Liver (tissue), 9 donors: Measurements from ENCODE around the gene GNPNAT1. TPM values are rescaled to one million over a fixed set of nuclear protein-coding genes. Genes with fewer than 3 reads are reported as not detected.

Source experiments
- DNase-seq: peaks from one replicate; pipeline ENCODE4 v3.0.0-alpha.2; 2017; ENCODE audit warnings: low spot score
- H3K27ac ChIP-seq, 2 donors: one replicate each; pipeline ENCODE4 v1.7.0; 2013; ENCODE audit warnings: inconsistent platforms in 2 of 2, low read length in 2 of 2, control low read depth in 1 of 2, low read depth in 1 of 2, mild to moderate bottlenecking in 1 of 2
- H3K27me3 ChIP-seq, 4 donors: one replicate each; pipeline versions ENCODE4 v1.6.1 to v1.7.0; 2013; ENCODE audit warnings: low read length in 3 of 4, inconsistent platforms in 1 of 4, mild to moderate bottlenecking in 1 of 4, moderate library complexity in 1 of 4; ENCODE audit not compliant: control insufficient read depth in 4 of 4, insufficient read depth in 4 of 4
- H3K36me3 ChIP-seq, 4 donors: one replicate each; pipeline versions ENCODE4 v1.6.1 to v1.7.0; 2013; ENCODE audit warnings: low read length in 3 of 4, mild to moderate bottlenecking in 3 of 4, low read depth in 1 of 4, moderate library complexity in 1 of 4; ENCODE audit not compliant: control insufficient read depth in 4 of 4, insufficient read depth in 3 of 4
- H3K4me1 ChIP-seq, 4 donors: one replicate each; pipeline versions ENCODE4 v1.6.1 to v1.7.0; 2013; ENCODE audit warnings: low read length in 3 of 4, mild to moderate bottlenecking in 3 of 4, moderate library complexity in 1 of 4; ENCODE audit not compliant: control insufficient read depth in 4 of 4, insufficient read depth in 4 of 4
- H3K4me3 ChIP-seq, 3 donors: one replicate each; pipeline versions ENCODE4 v1.6.1 to v1.7.0; 2013; ENCODE audit warnings: low read length in 3 of 3, control low read depth in 1 of 3, low read depth in 1 of 3, mild to moderate bottlenecking in 1 of 3
- H3K9ac ChIP-seq, 2 donors: one replicate each; pipeline ENCODE4 v1.7.0; 2013; ENCODE audit warnings: low read length in 2 of 2, mild to moderate bottlenecking in 2 of 2, moderate library complexity in 2 of 2, control low read depth in 1 of 2, low read depth in 1 of 2
- H3K9me3 ChIP-seq, 4 donors: one replicate each; pipeline versions ENCODE4 v1.6.1 to v1.7.0; 2013; ENCODE audit warnings: low read length in 3 of 4; ENCODE audit not compliant: control insufficient read depth in 4 of 4
- EGR1 ChIP-seq, 2 donors: IDR thresholded peaks; 2 replicates each; pipeline ENCODE4 v1.6.1; 2016 to 2018; ENCODE audit warnings: antibody characterized with exemption in 2 of 2, low read depth in 2 of 2
- FOXA1 ChIP-seq: IDR thresholded peaks from 2 replicates; pipeline ENCODE4 v1.6.1; 2016; ENCODE audit warnings: antibody characterized with exemption
- FOXA2 ChIP-seq: IDR thresholded peaks from 2 replicates; pipeline ENCODE4 v1.6.1; 2016; ENCODE audit warnings: antibody characterized with exemption
- GABPA ChIP-seq, 2 donors: IDR thresholded peaks in 1 of 2; conservative IDR thresholded peaks in 1 of 2; 2 replicates each; pipeline ENCODE4 v1.6.1; 2016; ENCODE audit warnings: antibody characterized with exemption in 2 of 2, mild to moderate bottlenecking in 1 of 2, moderate library complexity in 1 of 2
- HNF4A ChIP-seq, 2 donors: conservative IDR thresholded peaks; 2 replicates each; pipeline ENCODE4 v1.6.1; 2016; ENCODE audit warnings: antibody characterized with exemption in 2 of 2, mild to moderate bottlenecking in 2 of 2
- HNF4G ChIP-seq: IDR thresholded peaks from 2 replicates; pipeline ENCODE4 v1.6.1; 2016; ENCODE audit warnings: antibody characterized with exemption
- JUND ChIP-seq, 2 donors: IDR thresholded peaks; 2 replicates each; pipeline ENCODE4 v1.6.1; 2016; ENCODE audit warnings: antibody characterized with exemption in 2 of 2
- MAX ChIP-seq: IDR thresholded peaks from 2 replicates; pipeline ENCODE4 v1.6.1; 2016; ENCODE audit warnings: antibody characterized with exemption
- NR2F2 ChIP-seq: IDR thresholded peaks from 2 replicates; pipeline ENCODE4 v1.6.1; 2016; ENCODE audit warnings: antibody characterized with exemption
- RAD21 ChIP-seq, 2 donors: IDR thresholded peaks; 2 replicates each; pipeline ENCODE4 v1.6.1; 2016; ENCODE audit warnings: antibody characterized with exemption in 2 of 2, mild to moderate bottlenecking in 2 of 2
- REST ChIP-seq: IDR thresholded peaks from 2 replicates; pipeline ENCODE4 v1.6.1; 2016; ENCODE audit warnings: antibody characterized with exemption, mild to moderate bottlenecking
- RXRA ChIP-seq, 2 donors: IDR thresholded peaks; 2 replicates each; pipeline ENCODE4 v1.6.1; 2017 to 2018; ENCODE audit warnings: antibody characterized with exemption in 2 of 2, mild to moderate bottlenecking in 1 of 2
- SP1 ChIP-seq: IDR thresholded peaks from 2 replicates; pipeline ENCODE4 v1.6.1; 2018; ENCODE audit warnings: antibody characterized with exemption, mild to moderate bottlenecking
- TAF1 ChIP-seq: conservative IDR thresholded peaks from 2 replicates; pipeline ENCODE4 v1.6.1; 2016; ENCODE audit warnings: antibody characterized with exemption, mild to moderate bottlenecking
- YY1 ChIP-seq: IDR thresholded peaks from 2 replicates; pipeline ENCODE4 v1.6.1; 2016; ENCODE audit warnings: antibody characterized with exemption, mild to moderate bottlenecking
- ZBTB33 ChIP-seq: IDR thresholded peaks from 2 replicates; pipeline ENCODE4 v1.6.1; 2016; ENCODE audit warnings: antibody characterized with exemption
- WGBS: extraction: QIAGEN DNeasy Blood & Tissue Kit; methylation state at CpG from one replicate; pipeline ENCODE4 v1.1.7; 2013; 5-methylcytosine and 5-hydroxymethylcytosine counted together
- polyA plus RNA-seq, 2 donors: library from polyadenylated mRNA; stranded (reverse) in 1 of 2; unstranded in 1 of 2; fragments of 200-250 nt in 1 of 2; fragments of >200 nt in 1 of 2; fragmentation: Nextera tagmentation in 1 of 2; extraction: Ambion mirVana in 1 of 2; gene quantifications; one replicate each; pipeline versions ENCODE4 v1.2.1 to v1.2.3, GENCODE V29; 2013 to 2015
- total RNA-seq, 2 donors: library from RNA; depleted of rRNA; stranded (reverse); fragments of >200 nt; gene quantifications; one replicate each; pipeline ENCODE4 v1.2.3, GENCODE V29; 2014
- TF ChIP-seq, protein P1 (sequence below): fragments of 150-350 bp; IDR thresholded peaks from 2 replicates; pipeline ENCODE4 v1.5.1; 2017; ENCODE audit warnings: improper control_type of control experiment, low read depth, low read length; ENCODE audit not compliant: missing input control
- TF ChIP-seq, protein P2 (sequence below): IDR thresholded peaks from 2 replicates; pipeline ENCODE4 v1.6.1; 2016; ENCODE audit warnings: antibody characterized with exemption
- donor health status: healthy.
- donor health status: healthy.
- donor health status: healthy.
- donor health status: healthy.
- donor health status: healthy.

GNPNAT1 gene
- total and polyA plus RNA-seq, 4 donors, result 24.9 to 50.9 (median 27.2) TPM

DNA sequence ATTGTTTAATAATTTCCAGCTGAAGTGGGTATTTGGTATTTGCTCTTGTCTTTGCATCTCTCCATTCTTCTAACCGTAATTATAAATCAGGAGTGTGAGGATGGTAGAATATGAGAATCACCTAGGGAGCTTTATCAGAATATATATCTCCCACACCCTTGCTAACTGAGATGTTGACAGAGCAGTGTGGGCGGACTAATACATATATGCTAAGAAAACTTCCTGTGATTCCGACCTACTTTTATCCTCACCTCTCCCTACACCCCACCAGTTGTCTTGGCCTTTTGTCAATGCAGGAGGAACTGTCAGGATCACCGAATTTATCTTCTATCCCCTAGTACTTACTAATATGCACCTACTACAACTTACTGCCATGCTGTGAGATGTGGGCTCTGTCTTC, 14.7 kb upstream of the GNPNAT1 start (continued):
- no peak for TF ChIP-seq REST

GRCh38 chr14:52802597-52802996, 11.2 kb upstream of the GNPNAT1 start:
- TF ChIP-seq GABPA (IDR thresholded peaks at IDR 0.05 in 1 of 2, conservative IDR thresholded peaks at IDR 0.05 in 1 of 2) (no peak), NR2F2 (no peak), RXRA (IDR thresholded peaks at IDR 0.05) (no peak)
- TF ChIP-seq, protein P1, sequence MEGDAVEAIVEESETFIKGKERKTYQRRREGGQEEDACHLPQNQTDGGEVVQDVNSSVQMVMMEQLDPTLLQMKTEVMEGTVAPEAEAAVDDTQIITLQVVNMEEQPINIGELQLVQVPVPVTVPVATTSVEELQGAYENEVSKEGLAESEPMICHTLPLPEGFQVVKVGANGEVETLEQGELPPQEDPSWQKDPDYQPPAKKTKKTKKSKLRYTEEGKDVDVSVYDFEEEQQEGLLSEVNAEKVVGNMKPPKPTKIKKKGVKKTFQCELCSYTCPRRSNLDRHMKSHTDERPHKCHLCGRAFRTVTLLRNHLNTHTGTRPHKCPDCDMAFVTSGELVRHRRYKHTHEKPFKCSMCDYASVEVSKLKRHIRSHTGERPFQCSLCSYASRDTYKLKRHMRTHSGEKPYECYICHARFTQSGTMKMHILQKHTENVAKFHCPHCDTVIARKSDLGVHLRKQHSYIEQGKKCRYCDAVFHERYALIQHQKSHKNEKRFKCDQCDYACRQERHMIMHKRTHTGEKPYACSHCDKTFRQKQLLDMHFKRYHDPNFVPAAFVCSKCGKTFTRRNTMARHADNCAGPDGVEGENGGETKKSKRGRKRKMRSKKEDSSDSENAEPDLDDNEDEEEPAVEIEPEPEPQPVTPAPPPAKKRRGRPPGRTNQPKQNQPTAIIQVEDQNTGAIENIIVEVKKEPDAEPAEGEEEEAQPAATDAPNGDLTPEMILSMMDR, result no peak
- TF ChIP-seq, protein P2, sequence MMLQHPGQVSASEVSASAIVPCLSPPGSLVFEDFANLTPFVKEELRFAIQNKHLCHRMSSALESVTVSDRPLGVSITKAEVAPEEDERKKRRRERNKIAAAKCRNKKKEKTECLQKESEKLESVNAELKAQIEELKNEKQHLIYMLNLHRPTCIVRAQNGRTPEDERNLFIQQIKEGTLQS, result no peak
- Histone ChIP-seq H3K27me3 (no peaks in the 10 kb centered on the region), H3K4me1 (no peaks in the 10 kb centered on the region), H3K9ac (no peak overlapping the region), H3K27ac (no peak overlapping the region), H3K36me3 (no peaks in the 10 kb centered on the region), H3K4me3 (no peak overlapping the region), H3K9me3 (no peaks in the 10 kb centered on the region)
- DNase-seq, result no peak
- WGBS, result 94% methylated on average over 3 of the region's 3 CpGs

DNA sequence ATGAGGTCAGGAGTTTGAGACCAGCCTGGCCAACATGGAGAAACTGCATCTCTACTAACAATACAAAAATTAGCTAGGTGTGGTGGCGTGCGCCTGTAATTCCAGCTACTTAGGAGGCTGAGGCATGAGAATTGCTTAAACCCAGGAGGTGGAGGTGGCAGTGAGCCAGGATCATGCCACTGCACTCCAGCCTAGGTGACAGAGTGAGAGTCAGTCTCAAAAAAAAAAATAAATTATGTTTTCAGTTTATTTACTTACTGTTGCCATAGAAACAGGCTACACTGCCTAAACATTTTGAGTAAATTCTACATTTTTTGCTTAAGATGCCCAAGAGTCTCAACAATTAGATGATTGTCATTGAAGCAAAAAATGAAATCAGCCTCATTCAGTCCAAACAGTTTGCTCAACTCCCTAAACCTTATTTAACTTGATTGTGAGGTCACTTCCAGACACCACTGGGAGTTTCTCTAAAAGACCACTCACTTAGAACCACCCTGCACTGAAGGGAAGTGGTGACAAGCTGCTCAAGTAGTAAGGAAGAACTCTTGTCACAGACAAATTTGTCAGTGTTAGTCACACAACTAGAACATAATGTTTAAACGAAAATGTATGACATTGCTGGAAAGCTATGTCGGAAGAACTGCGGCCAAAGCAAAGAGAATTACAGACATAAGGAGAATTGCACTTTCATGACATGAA, 9.8 kb upstream of the GNPNAT1 start:
- 84% methylated on average over 5 of the region's 5 CpGs for WGBS
- Histone ChIP-seq H3K9me3 (no peaks in the 10 kb centered on the region), H3K4me3 (no peak overlapping the region), H3K36me3 (no peaks in the 10 kb centered on the region), H3K27ac (no peak overlapping the region), H3K4me1 (no peaks in the 10 kb centered on the region), H3K27me3 (no peaks in the 10 kb centered on the region), H3K9ac (no peak overlapping the region)
- DNase-seq, result no peak
- TF ChIP-seq EGR1 (IDR thresholded peaks at IDR 0.05; ENCODE audit: low read depth in 2 of 2) (no peak), YY1 (no peak), RXRA (IDR thresholded peaks at IDR 0.05) (no peak), ZBTB33 (no peak), REST (no peak), RAD21 (IDR thresholded peaks at IDR 0.05) (no peak), MAX (no peak), HNF4A (conservative IDR thresholded peaks at IDR 0.05) (no peak), SP1 (no peak), FOXA2 (no peak), JUND (IDR thresholded peaks at IDR 0.05) (no peak), HNF4G (no peak), TAF1 (no peak), NR2F2 (no peak), GABPA (IDR thresholded peaks at IDR 0.05 in 1 of 2, conservative IDR thresholded peaks at IDR 0.05 in 1 of 2) (no peak), FOXA1 (no peak)
- TF ChIP-seq, protein P2, result no peak
